PC-3 (cell line): ENCODE data around the gene PRKCG. TPM values are rescaled to one million over a fixed set of nuclear protein-coding genes. Genes with fewer than 3 reads are reported as not detected.
"Not testable (repeated sequence)": the region's sequence is repeated elsewhere in the genome, so short reads cannot be mapped to it uniquely, and the experiment has no call there.

Source experiments
- ATAC-seq: fragments of 200-7000 bp; cut with Tn5 transposase; 2 replicates; pipeline ENCODE4 v1.9.1; 2020; ENCODE audit warnings: mild to moderate bottlenecking, moderate library complexity
- BruUV-seq: library from RNA; stranded (reverse); fragments of 400-500 nt; replicated peaks from 2 replicates; lab custom pipeline; 2021; lab: Mats Ljungman, UMichigan
- CTCF ChIA-PET: fragments of 300-600 bp; sonication (Branson Sonifier 250); formaldehyde crosslinking; loops from one replicate; lab custom pipeline; 2022; ENCODE audit warnings: antibody characterized with exemption; lab: Charles Lee
- POLR2A ChIA-PET: fragments of 300-600 bp; sonication (Branson Sonifier 250); formaldehyde crosslinking; loops from one replicate; lab custom pipeline; 2022; ENCODE audit warnings: antibody characterized with exemption; ENCODE audit not compliant: unreplicated experiment; lab: Charles Lee
- DNase-seq: peaks from one replicate; pipeline ENCODE4 v3.0.0-alpha.2; 2015
- H2AFZ ChIP-seq: fragments of 300-600 bp; sonication (generic); 2 replicates; pipeline ENCODE4 v1.6.0; 2016; ENCODE audit warnings: antibody characterized with exemption, low read length
- H3F3A ChIP-seq: fragments of 300-600 bp; sonication (generic); one replicate; pipeline ENCODE4 v1.6.0; 2017; ENCODE audit warnings: antibody characterized with exemption, low read length, control low read depth, mild to moderate bottlenecking; ENCODE audit not compliant: unreplicated experiment
- H3K27ac ChIP-seq: fragments of 300-600 bp; sonication (generic); 2 replicates; pipeline ENCODE4 v1.5.1; 2016; ENCODE audit warnings: mild to moderate bottlenecking, low read length
- H3K27me3 ChIP-seq: fragments of 300-600 bp; sonication (generic); 2 replicates; pipeline ENCODE4 v1.6.1; 2016; ENCODE audit warnings: low read length, mixed read lengths
- H3K36me3 ChIP-seq: fragments of 300-600 bp; sonication (generic); 2 replicates; pipeline ENCODE4 v1.6.1; 2016; ENCODE audit warnings: low read depth, mixed run types, low read length, mixed read lengths
- H3K4me1 ChIP-seq: fragments of 300-600 bp; sonication (generic); 2 replicates; pipeline ENCODE4 v1.5.1; 2016; ENCODE audit warnings: low read length; ENCODE audit not compliant: insufficient read depth
- H3K4me2 ChIP-seq: fragments of 300-600 bp; sonication (generic); 2 replicates; pipeline ENCODE4 v1.6.0; 2016; ENCODE audit warnings: low read length
- H3K4me3 ChIP-seq: fragments of 300-600 bp; sonication (generic); 2 replicates; pipeline ENCODE4 v1.5.1; 2016; ENCODE audit warnings: mild to moderate bottlenecking, low read length, mixed read lengths
- H3K79me2 ChIP-seq: fragments of 300-600 bp; sonication (generic); 2 replicates; pipeline ENCODE4 v1.6.1; 2017; ENCODE audit warnings: low read length, mixed read lengths
- H3K9ac ChIP-seq: fragments of 300-600 bp; sonication (generic); 2 replicates; pipeline ENCODE4 v1.6.0; 2016; ENCODE audit warnings: mild to moderate bottlenecking, low read length
- H3K9me2 ChIP-seq: fragments of 300-600 bp; sonication (generic); replicated peaks from 2 replicates; pipeline ENCODE4 v1.6.1; 2016; ENCODE audit warnings: mixed run types, low read length, mixed read lengths
- H3K9me3 ChIP-seq: fragments of 300-600 bp; sonication (generic); 2 replicates; pipeline ENCODE4 v1.6.1; 2016; ENCODE audit warnings: low read length, mixed read lengths
- H4K20me1 ChIP-seq: fragments of 300-600 bp; sonication (generic); 2 replicates; pipeline ENCODE4 v1.6.1; 2016; ENCODE audit warnings: low read length, mixed read lengths
- EZH2 ChIP-seq: fragments of 300-600 bp; sonication (generic); IDR thresholded peaks from one replicate; pipeline ENCODE4 v1.6.1; 2017; ENCODE audit warnings: antibody characterized with exemption, mild to moderate bottlenecking, low read length; ENCODE audit not compliant: unreplicated experiment
- EZH2phosphoT487 ChIP-seq: fragments of 300-600 bp; sonication (generic); IDR thresholded peaks from 2 replicates; pipeline ENCODE4 v1.6.1; 2018; ENCODE audit warnings: mild to moderate bottlenecking, antibody characterized with exemption, low read length, borderline replicate concordance
- intact Hi-C: fragments of 100-400 bp; cut with micrococcal nuclease; formaldehyde crosslinking; loops from 2 replicates; pipeline ENCODE4 v1.9.0; 2023
- total RNA-seq: library from RNA; depleted of rRNA; stranded (reverse); fragments of >200 nt; gene quantifications from 2 replicates; pipeline ENCODE4 v1.2.3, GENCODE V29; 2014
- TF ChIP-seq, protein P1 (sequence below): fragments of 300-600 bp; sonication (generic); conservative IDR thresholded peaks from 2 replicates; pipeline ENCODE4 v1.5.1; 2017; ENCODE audit warnings: antibody characterized with exemption, low read depth, mild to moderate bottlenecking, low read length

PRKCG gene
- total RNA-seq, 1 experiment from 2014 or later, result 1.5 TPM

DNA sequence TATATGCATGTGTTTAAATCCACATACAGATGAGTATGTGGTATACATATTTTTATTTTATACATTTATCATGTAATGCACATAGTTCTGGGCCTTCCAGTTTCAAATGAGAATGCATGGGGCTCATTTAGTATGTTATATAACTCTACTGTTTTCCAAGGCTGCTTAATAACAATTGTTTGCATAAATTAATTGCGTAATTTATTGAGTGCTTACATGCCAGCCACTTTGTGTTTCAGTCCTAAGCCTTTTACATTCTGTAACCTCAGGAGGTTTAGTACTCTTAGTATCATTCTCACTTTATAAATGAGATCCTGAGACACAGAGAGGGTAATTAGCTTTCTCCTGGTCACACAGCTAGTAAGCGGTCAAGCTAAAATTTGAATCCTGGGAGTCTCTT lies 64.0 kb downstream of the PRKCG start:
- Histone ChIP-seq H4K20me1 (no peaks in the 10 kb centered on the region), H3K9me2 (no peaks in the 10 kb centered on the region), H3K27ac (no peak overlapping the region), H3K9ac (no peak overlapping the region), H3K79me2 (no peaks in the 10 kb centered on the region), H3K4me3 (no peak overlapping the region), H3F3A (no peaks in the 10 kb centered on the region), H3K4me1 (no peaks in the 10 kb centered on the region), H3K27me3 (peaks cover 4% of the 10 kb centered on the region; the same call in 1 of the 2 replicates), H3K9me3 (no peaks in the 10 kb centered on the region), H3K4me2 (no peak overlapping the region), H2AFZ (no peak overlapping the region), H3K36me3 (no peaks in the 10 kb centered on the region)
- TF ChIP-seq EZH2 (no peak), EZH2phosphoT487 (no peak)
- TF ChIP-seq, protein P1, sequence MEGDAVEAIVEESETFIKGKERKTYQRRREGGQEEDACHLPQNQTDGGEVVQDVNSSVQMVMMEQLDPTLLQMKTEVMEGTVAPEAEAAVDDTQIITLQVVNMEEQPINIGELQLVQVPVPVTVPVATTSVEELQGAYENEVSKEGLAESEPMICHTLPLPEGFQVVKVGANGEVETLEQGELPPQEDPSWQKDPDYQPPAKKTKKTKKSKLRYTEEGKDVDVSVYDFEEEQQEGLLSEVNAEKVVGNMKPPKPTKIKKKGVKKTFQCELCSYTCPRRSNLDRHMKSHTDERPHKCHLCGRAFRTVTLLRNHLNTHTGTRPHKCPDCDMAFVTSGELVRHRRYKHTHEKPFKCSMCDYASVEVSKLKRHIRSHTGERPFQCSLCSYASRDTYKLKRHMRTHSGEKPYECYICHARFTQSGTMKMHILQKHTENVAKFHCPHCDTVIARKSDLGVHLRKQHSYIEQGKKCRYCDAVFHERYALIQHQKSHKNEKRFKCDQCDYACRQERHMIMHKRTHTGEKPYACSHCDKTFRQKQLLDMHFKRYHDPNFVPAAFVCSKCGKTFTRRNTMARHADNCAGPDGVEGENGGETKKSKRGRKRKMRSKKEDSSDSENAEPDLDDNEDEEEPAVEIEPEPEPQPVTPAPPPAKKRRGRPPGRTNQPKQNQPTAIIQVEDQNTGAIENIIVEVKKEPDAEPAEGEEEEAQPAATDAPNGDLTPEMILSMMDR, result no peak
- ChIA-PET CTCF (no interaction called here), POLR2A (no interaction called here)
- DNase-seq (no peak), ATAC-seq (no peak)
- intact Hi-C loops, result no loop called here
- no TSS peak for BruUV-seq

DNA sequence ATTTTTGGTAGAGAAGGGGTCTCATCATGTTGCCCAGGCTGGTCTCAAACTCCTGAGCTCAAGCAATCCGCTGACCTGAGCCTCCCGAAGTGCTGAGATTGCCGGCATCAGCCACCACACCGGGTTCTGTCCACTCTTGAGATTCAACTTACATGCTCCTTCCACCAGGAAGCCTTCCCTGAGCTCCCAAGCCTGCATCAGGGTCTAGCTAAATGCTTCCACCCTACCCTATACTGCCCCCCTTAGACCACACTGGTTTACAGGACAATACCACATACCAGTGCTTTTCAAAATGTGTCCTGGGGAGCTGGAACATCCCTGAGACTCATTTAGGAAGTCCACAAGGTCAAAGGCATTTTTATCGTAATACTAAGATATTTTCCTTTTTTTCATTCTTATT lies 65.6 kb downstream of the PRKCG start:
- peak; percentile 23 for DNase-seq
- no TSS peak for BruUV-seq
- Histone ChIP-seq H3K79me2 (no peaks in the 10 kb centered on the region), H2AFZ (no peak overlapping the region), H3K27me3 (peaks cover 12% of the 10 kb centered on the region; the same call in 1 of the 2 replicates), H3K9ac (no peak overlapping the region), H3K4me1 (no peaks in the 10 kb centered on the region), H3K27ac (no peak overlapping the region), H3K4me3 (no peak overlapping the region), H3K4me2 (no peak overlapping the region), H3K36me3 (no peaks in the 10 kb centered on the region), H3F3A (no peaks in the 10 kb centered on the region), H4K20me1 (no peaks in the 10 kb centered on the region), H3K9me2 (no peaks in the 10 kb centered on the region), H3K9me3 (no peaks in the 10 kb centered on the region)
- TF ChIP-seq EZH2phosphoT487 (no peak), EZH2 (no peak)
- TF ChIP-seq, protein P1, result peak; percentile 48
- ATAC-seq, result no peak
- POLR2A ChIA-PET, result no interaction called here
- intact Hi-C loops, result no loop called here
- CTCF ChIA-PET, result interaction anchor here (1.1 kb wide), 1 partner anchor 66 kb away, joined by 4 read pairs; the partner anchor contains the start of gene PRKCG

DNA sequence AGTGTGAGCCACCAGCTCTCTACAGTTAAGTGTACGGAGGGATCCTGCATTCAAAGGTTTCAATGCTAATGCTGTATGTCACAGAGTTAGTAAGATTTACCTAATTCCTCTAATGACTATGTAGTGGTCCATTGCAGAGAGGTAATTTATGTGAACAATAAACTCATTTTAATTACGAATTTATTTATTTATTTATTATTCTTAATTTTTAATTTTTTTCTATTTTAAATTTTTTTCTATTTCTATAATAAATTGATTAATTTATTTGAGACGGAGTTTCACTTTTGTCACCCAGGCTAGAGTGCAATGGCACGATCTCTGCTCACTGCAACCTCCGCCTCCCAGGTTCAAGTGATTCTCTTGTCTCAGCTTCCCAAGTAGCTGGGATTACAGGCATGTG lies 66.6 kb downstream of the PRKCG start:
- DNase-seq, POLR2A ChIA-PET, H3F3A ChIP-seq, H3K9me3 ChIP-seq, H4K20me1 ChIP-seq, H3K4me2 ChIP-seq, BruUV-seq, ATAC-seq, H3K4me1 ChIP-seq, H3K79me2 ChIP-seq, H3K9ac ChIP-seq, H3K36me3 ChIP-seq, H2AFZ ChIP-seq, CTCF ChIA-PET, H3K27ac ChIP-seq, intact Hi-C loops, H3K4me3 ChIP-seq, H3K9me2 ChIP-seq, H3K27me3 ChIP-seq: not testable (repeated sequence)
